CD14-positive monocyte (primary cell): Measurements from ENCODE around the gene PCCA. TPM values are rescaled to one million over a fixed set of nuclear protein-coding genes. Genes with fewer than 3 reads are reported as not detected.

Source experiments
- DNase-seq, 3 donors: peaks; one replicate each; pipeline ENCODE4 v3.0.0-alpha.2; 2011 to 2022
- H2AFZ ChIP-seq: 2 replicates; pipeline ENCODE4 v1.6.0; 2012; ENCODE audit warnings: mild to moderate bottlenecking, low read depth, low read length, inconsistent platforms; ENCODE audit not compliant: insufficient read depth, poor library complexity, severe bottlenecking
- H3K27ac ChIP-seq, 2 donors: 1 replicate in 1 of 2; 2 replicates in 1 of 2; pipeline ENCODE4 v1.5.1; 2012 to 2013; ENCODE audit warnings: low read length in 2 of 2, control low read depth in 1 of 2, inconsistent platforms in 1 of 2, low read depth in 1 of 2, mild to moderate bottlenecking in 1 of 2
- H3K27me3 ChIP-seq, 2 donors: one replicate each; pipeline versions ENCODE4 v1.6.0 to v1.6.1; 2011 to 2013; ENCODE audit warnings: low read length in 2 of 2; ENCODE audit not compliant: control insufficient read depth in 2 of 2, insufficient read depth in 2 of 2
- H3K36me3 ChIP-seq, 2 donors: replicated peaks in 1 of 2; 1 replicate in 1 of 2; 2 replicates in 1 of 2; pipeline versions ENCODE4 v1.5.1 to v1.6.1; 2012 to 2013; ENCODE audit warnings: low read length in 2 of 2, control low read depth in 1 of 2, inconsistent platforms in 1 of 2, mild to moderate bottlenecking in 1 of 2; ENCODE audit not compliant: insufficient read depth in 2 of 2, control insufficient read depth in 1 of 2
- H3K4me1 ChIP-seq, 2 donors: 1 replicate in 1 of 2; 2 replicates in 1 of 2; pipeline versions ENCODE4 v1.5.1 to v1.6.1; 2012 to 2013; ENCODE audit warnings: low read length in 2 of 2, control low read depth in 1 of 2, inconsistent platforms in 1 of 2, mild to moderate bottlenecking in 1 of 2, moderate library complexity in 1 of 2; ENCODE audit not compliant: insufficient read depth in 2 of 2, control insufficient read depth in 1 of 2
- H3K4me2 ChIP-seq: replicated peaks from 2 replicates; pipeline ENCODE3; 2012; ENCODE audit warnings: low read length, moderate library complexity, mild to moderate bottlenecking; ENCODE audit not compliant: poor library complexity, severe bottlenecking; ENCODE audit errors: extremely low read depth
- H3K4me3 ChIP-seq, 3 experiments: fragments of 200-600 bp in 1 of 3; sonication (generic) in 1 of 3; replicated peaks in 1 of 3; 1 replicate in 2 of 3; 2 replicates in 1 of 3; pipeline ENCODE4 v1.5.1; 2011 to 2013; ENCODE audit warnings: low read length in 3 of 3, mild to moderate bottlenecking in 3 of 3, control low read depth in 2 of 3, low read depth in 2 of 3, inconsistent platforms in 1 of 3, moderate library complexity in 1 of 3
- H3K79me2 ChIP-seq: 2 replicates; pipeline ENCODE4 v1.6.0; 2012; ENCODE audit warnings: mild to moderate bottlenecking, control low read depth, inconsistent platforms, low read length, moderate library complexity; ENCODE audit not compliant: insufficient read depth
- H3K9ac ChIP-seq: 2 replicates; pipeline ENCODE4 v1.6.0; 2017; ENCODE audit warnings: low read length, mild to moderate bottlenecking; ENCODE audit not compliant: insufficient read depth, poor library complexity, severe bottlenecking
- H3K9me3 ChIP-seq, 2 donors: replicated peaks in 1 of 2; 1 replicate in 1 of 2; 2 replicates in 1 of 2; pipeline versions ENCODE4 v1.5.1 to v1.6.1; 2012 to 2013; ENCODE audit warnings: low read length in 2 of 2, control low read depth in 1 of 2; ENCODE audit not compliant: control insufficient read depth in 1 of 2, insufficient read depth in 1 of 2
- H4K20me1 ChIP-seq: 2 replicates; pipeline ENCODE4 v1.6.0; 2012; ENCODE audit warnings: mild to moderate bottlenecking, low read length, control low read depth, moderate library complexity; ENCODE audit not compliant: insufficient read depth
- H3K27ac Mint-ChIP-seq, 7 donors: one replicate each; pipeline ENCODE4 v1.8.0; 2020; ENCODE audit warnings: mild to moderate bottlenecking in 7 of 7, mixed read lengths in 7 of 7, moderate library complexity in 6 of 7, inconsistent platforms in 2 of 7
- H3K27me3 Mint-ChIP-seq, 3 donors: one replicate each; pipeline ENCODE4 v1.8.0; 2021 to 2022; ENCODE audit warnings: low read depth in 3 of 3, mild to moderate bottlenecking in 3 of 3, mixed read lengths in 3 of 3, moderate library complexity in 3 of 3, inconsistent platforms in 1 of 3
- H3K36me3 Mint-ChIP-seq, 2 donors: one replicate each; pipeline ENCODE4 v1.8.0; 2020; ENCODE audit warnings: mixed read lengths in 2 of 2, inconsistent platforms in 1 of 2, mild to moderate bottlenecking in 1 of 2
- H3K4me1 Mint-ChIP-seq: one replicate; pipeline ENCODE4 v1.8.0; 2020; ENCODE audit warnings: mild to moderate bottlenecking, mixed read lengths
- H3K4me3 Mint-ChIP-seq, 2 donors: one replicate each; pipeline ENCODE4 v1.8.0; 2020; ENCODE audit warnings: mild to moderate bottlenecking in 2 of 2, mixed read lengths in 2 of 2, moderate library complexity in 1 of 2
- H3K9me3 Mint-ChIP-seq, 7 donors: one replicate each; pipeline ENCODE4 v1.8.0; 2020 to 2022; ENCODE audit warnings: mixed read lengths in 7 of 7, mild to moderate bottlenecking in 6 of 7, moderate library complexity in 6 of 7, inconsistent platforms in 2 of 7
- WGBS: methylation state at CpG from one replicate; pipeline ENCODE4 v1.1.5; 2013; ENCODE audit warnings: missing lambda C conversion rate; ENCODE audit not compliant: insufficient coverage; 5-methylcytosine and 5-hydroxymethylcytosine counted together
- intact Hi-C, 2 donors: fragments of 100-400 bp; cut with micrococcal nuclease; formaldehyde crosslinking; loops; one replicate each; pipeline versions ENCODE4 v1.15.0 to v1.15.1; 2023
- polyA plus RNA-seq, 3 donors: library from polyadenylated mRNA; depleted of rRNA in 1 of 3; unstranded in 2 of 3; stranded (reverse) in 1 of 3; fragments of 300-500 nt in 2 of 3; fragments of >200 nt in 1 of 3; fragmentation: Illumina TruSeq in 2 of 3; gene quantifications; 1 replicate in 2 of 3; 2 replicates in 1 of 3; pipeline ENCODE4 v1.2.3, GENCODE V29; 2012 to 2021
- TF ChIP-seq, protein P1 (sequence below): fragments of 200-600 bp; IDR thresholded peaks from one replicate; pipeline ENCODE4 v1.8.0; 2022; ENCODE audit warnings: antibody characterized with exemption, mild to moderate bottlenecking

PCCA gene
- polyA plus RNA-seq, 3 donors = 4.4 to 13.5 (median 11.9) TPM

DNA sequence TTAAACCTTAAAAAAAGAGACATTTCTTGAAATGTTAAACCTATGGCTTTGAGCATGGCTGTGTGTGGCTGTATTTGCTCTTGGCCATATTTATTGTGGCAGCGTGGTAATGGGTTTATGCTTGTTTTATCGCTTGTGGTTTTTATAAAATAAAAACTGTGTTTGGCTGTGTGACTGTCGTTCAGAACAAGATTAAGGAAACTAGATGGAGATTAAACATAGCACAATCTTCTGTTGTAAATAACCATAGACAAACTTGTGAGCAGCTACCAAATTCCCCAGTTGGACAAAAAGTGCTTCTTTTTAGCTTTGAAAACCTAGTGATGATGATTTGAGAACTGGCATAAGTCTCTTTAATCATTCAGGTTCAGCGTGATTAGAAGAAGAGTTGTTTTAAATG is 308.7 kb downstream of the PCCA start:
- DNase-seq = no peak
- peaks cover 4% of the 10 kb centered on the region for H3K4me1 Mint-ChIP-seq
- no peaks in the 10 kb centered on the region for H3K27me3 ChIP-seq
- no peak overlapping the region for H3K27ac ChIP-seq
- TF ChIP-seq, protein P1, sequence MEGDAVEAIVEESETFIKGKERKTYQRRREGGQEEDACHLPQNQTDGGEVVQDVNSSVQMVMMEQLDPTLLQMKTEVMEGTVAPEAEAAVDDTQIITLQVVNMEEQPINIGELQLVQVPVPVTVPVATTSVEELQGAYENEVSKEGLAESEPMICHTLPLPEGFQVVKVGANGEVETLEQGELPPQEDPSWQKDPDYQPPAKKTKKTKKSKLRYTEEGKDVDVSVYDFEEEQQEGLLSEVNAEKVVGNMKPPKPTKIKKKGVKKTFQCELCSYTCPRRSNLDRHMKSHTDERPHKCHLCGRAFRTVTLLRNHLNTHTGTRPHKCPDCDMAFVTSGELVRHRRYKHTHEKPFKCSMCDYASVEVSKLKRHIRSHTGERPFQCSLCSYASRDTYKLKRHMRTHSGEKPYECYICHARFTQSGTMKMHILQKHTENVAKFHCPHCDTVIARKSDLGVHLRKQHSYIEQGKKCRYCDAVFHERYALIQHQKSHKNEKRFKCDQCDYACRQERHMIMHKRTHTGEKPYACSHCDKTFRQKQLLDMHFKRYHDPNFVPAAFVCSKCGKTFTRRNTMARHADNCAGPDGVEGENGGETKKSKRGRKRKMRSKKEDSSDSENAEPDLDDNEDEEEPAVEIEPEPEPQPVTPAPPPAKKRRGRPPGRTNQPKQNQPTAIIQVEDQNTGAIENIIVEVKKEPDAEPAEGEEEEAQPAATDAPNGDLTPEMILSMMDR = no peak
- peaks cover 0 to 2% (median 0%) of the 10 kb centered on the region in 3 donors for H3K27me3 Mint-ChIP-seq
- no peak overlapping the region for H3K9ac ChIP-seq
- WGBS = 95% methylated on average over 2 of the region's 4 CpGs
- no peak overlapping the region for H3K4me3 ChIP-seq
- H3K36me3 ChIP-seq = no peaks in the 10 kb centered on the region
- H3K9me3 ChIP-seq = peaks cover 0 to 2% of the 10 kb centered on the region in 2 donors
- no peak overlapping the region for H3K4me2 ChIP-seq
- peaks cover 0 to 14% (median 3%) of the 10 kb centered on the region in 7 donors for H3K9me3 Mint-ChIP-seq
- no peak overlapping the region for H3K4me3 Mint-ChIP-seq
- no peak overlapping the region for H3K27ac Mint-ChIP-seq
- H3K36me3 Mint-ChIP-seq = peaks cover 0 to 2% of the 10 kb centered on the region in 2 donors
- H3K4me1 ChIP-seq = peaks cover 9 to 10% of the 10 kb centered on the region in 2 donors
- no peak overlapping the region for H2AFZ ChIP-seq
- H4K20me1 ChIP-seq = no peaks in the 10 kb centered on the region
- intact Hi-C loops = no loop called here
- no peaks in the 10 kb centered on the region for H3K79me2 ChIP-seq

DNA sequence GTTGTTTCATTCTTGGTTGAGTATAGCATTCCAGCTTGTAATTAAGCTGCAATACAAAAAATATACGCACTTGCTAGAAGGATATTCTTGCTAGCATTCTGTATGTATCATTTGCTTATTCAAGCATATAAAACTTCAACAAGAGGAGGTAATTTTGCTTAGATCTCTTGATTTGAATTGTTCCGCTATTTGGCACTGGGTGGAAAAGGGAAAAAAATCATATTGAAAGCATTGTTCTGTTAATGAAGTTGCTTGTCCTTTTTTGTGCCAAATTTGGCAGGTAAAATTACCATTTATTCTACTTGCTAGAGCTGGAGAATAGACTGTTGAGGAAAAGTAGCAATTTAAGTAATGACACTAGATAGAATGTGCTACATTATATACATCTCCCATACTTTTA is 309.5 kb downstream of the PCCA start:
- H3K36me3 Mint-ChIP-seq = peaks cover 5 to 7% of the 10 kb centered on the region in 2 donors
- Histone ChIP-seq H3K79me2 (no peaks in the 10 kb centered on the region), H3K4me1 (peaks cover 2 to 3% of the 10 kb centered on the region in 2 donors), H2AFZ (no peak overlapping the region), H3K4me3 (no peak overlapping the region), H3K4me2 (no peak overlapping the region), H3K36me3 (no peaks in the 10 kb centered on the region), H3K9me3 (peaks cover 2 to 5% of the 10 kb centered on the region in 2 donors), H3K9ac (no peak overlapping the region), H3K27ac (no peak overlapping the region), H3K27me3 (no peaks in the 10 kb centered on the region), H4K20me1 (no peaks in the 10 kb centered on the region)
- no CpG with 5 or more reads among the region's 2 CpGs for WGBS
- no peak overlapping the region for H3K27ac Mint-ChIP-seq
- H3K4me3 Mint-ChIP-seq = no peak overlapping the region
- TF ChIP-seq, protein P1 = no peak
- no peak for DNase-seq
- H3K9me3 Mint-ChIP-seq = peaks cover under 1 to 22% (median 8%) of the 10 kb centered on the region in 7 donors
- H3K27me3 Mint-ChIP-seq = peaks cover 0 to 2% (median 0%) of the 10 kb centered on the region in 3 donors
- H3K4me1 Mint-ChIP-seq = no peaks in the 10 kb centered on the region
- intact Hi-C loops = no loop called here
